GM12878 (cell line): ENCODE data around the gene MAGI1. TPM values are rescaled to one million over a fixed set of nuclear protein-coding genes. Genes with fewer than 3 reads are reported as not detected.

Experiments
- ATAC-seq: fragments of 200-7000 bp; cut with Tn5 transposase; 3 replicates; pipeline ENCODE4 v1.9.1; 2020; ENCODE audit warnings: mild to moderate bottlenecking, moderate library complexity
- BruUV-seq: library from RNA; stranded (reverse); fragments of 400-500 nt; replicated peaks from 2 replicates; lab custom pipeline; 2021; lab: Mats Ljungman, UMichigan
- CTCF ChIA-PET: fragments of 300-600 bp; sonication (Branson Sonifier 250); formaldehyde crosslinking; extraction: SDS; loops from one replicate; lab custom pipeline; 2021; ENCODE audit warnings: inconsistent platforms; lab: Yijun Ruan, JAX
- POLR2A ChIA-PET: fragments of 350-600 bp; formaldehyde crosslinking; extraction: SDS; loops from one replicate; lab custom pipeline; 2021; ENCODE audit warnings: inconsistent platforms; lab: Charles Lee
- RAD21 ChIA-PET: fragments of 300-600 bp; sonication (Branson Sonifier 250); formaldehyde crosslinking; loops from one replicate; lab custom pipeline; 2023; ENCODE audit warnings: antibody characterized with exemption; ENCODE audit not compliant: unreplicated experiment; lab: Charles Lee
- SMC1A ChIA-PET: fragments of 300-600 bp; sonication (Branson Sonifier 250); formaldehyde crosslinking; loops from one replicate; lab custom pipeline; 2023; ENCODE audit not compliant: unreplicated experiment, uncharacterized antibody; lab: Charles Lee
- DNase-seq: peaks from one replicate; pipeline ENCODE4 v3.0.0-alpha.2; 2011; ENCODE audit warnings: low read depth, low spot score
- FAIRE-seq: peaks from 3 replicates; lab custom pipeline; 2011; peaks lifted over from hg19 to GRCh38; lab: Jason Lieb, UNC
- H2AFZ ChIP-seq: 2 replicates; pipeline ENCODE4 v1.6.0; 2011; ENCODE audit warnings: low read depth, low read length, control low read depth; ENCODE audit not compliant: control insufficient read depth
- H3K27ac ChIP-seq: 2 replicates; pipeline ENCODE4 v1.5.1; 2011; ENCODE audit warnings: control low read depth; ENCODE audit not compliant: control insufficient read depth, insufficient read depth
- H3K27me3 ChIP-seq, 2 experiments: replicated peaks in 1 of 2; 2 replicates each; pipeline versions ENCODE4 v1.6.0 to v1.6.1; 2011; ENCODE audit warnings: low read length in 1 of 2; ENCODE audit not compliant: control insufficient read depth in 2 of 2, insufficient read depth in 2 of 2
- H3K36me3 ChIP-seq, 2 experiments: 2 replicates each; pipeline ENCODE4 v1.5.1; 2011; ENCODE audit warnings: low read length in 1 of 2; ENCODE audit not compliant: control insufficient read depth in 2 of 2, insufficient read depth in 2 of 2
- H3K4me1 ChIP-seq: 2 replicates; pipeline ENCODE4 v1.6.1; 2011; ENCODE audit warnings: mild to moderate bottlenecking, low read length, moderate library complexity, mixed read lengths; ENCODE audit not compliant: control insufficient read depth, insufficient read depth
- H3K4me2 ChIP-seq: 2 replicates; pipeline ENCODE4 v1.6.0; 2011; ENCODE audit warnings: control low read depth; ENCODE audit not compliant: control insufficient read depth, insufficient read depth
- H3K4me3 ChIP-seq: fragments of 200-600 bp; sonication (generic); 2 replicates; pipeline ENCODE4 v1.5.1; 2016
- H3K79me2 ChIP-seq: 2 replicates; pipeline ENCODE4 v1.6.0; 2011; ENCODE audit warnings: low read length; ENCODE audit not compliant: control insufficient read depth, insufficient read depth
- H3K9ac ChIP-seq: 2 replicates; pipeline ENCODE4 v1.8.0; 2011; ENCODE audit warnings: low read length, control low read depth, mixed read lengths; ENCODE audit not compliant: control insufficient read depth, insufficient read depth
- H3K9me3 ChIP-seq: replicated peaks from 3 replicates; pipeline ENCODE4 v1.5.1; 2011; ENCODE audit warnings: mild to moderate bottlenecking, low read length; ENCODE audit not compliant: control insufficient read depth, insufficient read depth
- H4K20me1 ChIP-seq: 2 replicates; pipeline ENCODE4 v1.6.0; 2011; ENCODE audit not compliant: control insufficient read depth, insufficient read depth
- ASH2L ChIP-seq: fragments of 300-600, 200-600 bp; sonication (generic); IDR thresholded peaks from 2 replicates; pipeline ENCODE4 v1.6.1; 2017; ENCODE audit warnings: low read depth, mild to moderate bottlenecking, borderline replicate concordance
- NBN ChIP-seq: fragments of 450-650 bp; IDR thresholded peaks from 2 replicates; pipeline ENCODE4 v1.6.1; 2016
- WGBS: methylation state at CpG from one replicate; pipeline ENCODE4 v1.1.6; 2016; ENCODE audit warnings: low lambda C conversion rate; ENCODE audit not compliant: insufficient replicate concordance, insufficient coverage; ENCODE audit errors: missing lambda C conversion rate; 5-methylcytosine and 5-hydroxymethylcytosine counted together
- in situ Hi-C: fragments of 300-500 bp; cut with MboI; formaldehyde crosslinking; loops from 9 replicates; pipeline ENCODE4 v1.14.3; 2018; ENCODE audit warnings: mixed read lengths
- intact Hi-C: fragments of 100-400 bp; cut with micrococcal nuclease; formaldehyde crosslinking; loops from one replicate; pipeline ENCODE4 v1.14.2; 2022; ENCODE audit not compliant: unreplicated experiment
- polyA plus RNA-seq, 11 experiments: library from polyadenylated mRNA; depleted of rRNA in 4 of 11; unstranded in 6 of 11; stranded (reverse) in 5 of 11; fragments of >200 nt; fragmentation: Nextera tagmentation in 4 of 11; fragmentation: Illumina TruSeq in 1 of 11; extraction: Ambion mirVana in 4 of 11; extraction: Trizol in 1 of 11; gene quantifications; 1 replicate in 1 of 11; 2 replicates in 10 of 11; pipeline versions ENCODE4 v1.2.1 to v1.2.3, GENCODE V29; 2011 to 2016; ENCODE audit warnings: inconsistent platforms in 2 of 11, missing spikeins in 2 of 11, low read depth in 1 of 11
- total RNA-seq, 4 experiments: library from RNA; depleted of rRNA in 3 of 4; stranded (reverse); fragments of >200 nt in 3 of 4; fragmentation: Illumina TruSeq in 1 of 4; extraction: Trizol in 1 of 4; gene quantifications; 2 replicates each; pipeline versions ENCODE4 v1.2.1 to v1.2.3, GENCODE V29; 2013 to 2021
- TF ChIP-seq, protein P1 (sequence below): IDR thresholded peaks from 2 replicates; pipeline ENCODE4 v1.6.1; 2012; ENCODE audit warnings: low read depth, low read length, improper control_type of control experiment
- TF ChIP-seq, protein P2 (sequence below): fragments of 450-650 bp; IDR thresholded peaks from 2 replicates; pipeline ENCODE4 v1.6.1; 2017; ENCODE audit warnings: mild to moderate bottlenecking, moderate library complexity

Gene MAGI1
- total and polyA plus RNA-seq, 10 of the 15 experiments (the other 5 are each of a cell fraction or from before 2014, with no cell fraction given), result 0.02 to 3.3 (median 0.29) TPM; not detected in 1

- TF ChIP-seq, protein P1, sequence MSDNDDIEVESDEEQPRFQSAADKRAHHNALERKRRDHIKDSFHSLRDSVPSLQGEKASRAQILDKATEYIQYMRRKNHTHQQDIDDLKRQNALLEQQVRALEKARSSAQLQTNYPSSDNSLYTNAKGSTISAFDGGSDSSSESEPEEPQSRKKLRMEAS, result no peak
These were observed 363 bp downstream of the MAGI1 start (continued) for GRCh38 chr3:66038384-66038725.

DNA sequence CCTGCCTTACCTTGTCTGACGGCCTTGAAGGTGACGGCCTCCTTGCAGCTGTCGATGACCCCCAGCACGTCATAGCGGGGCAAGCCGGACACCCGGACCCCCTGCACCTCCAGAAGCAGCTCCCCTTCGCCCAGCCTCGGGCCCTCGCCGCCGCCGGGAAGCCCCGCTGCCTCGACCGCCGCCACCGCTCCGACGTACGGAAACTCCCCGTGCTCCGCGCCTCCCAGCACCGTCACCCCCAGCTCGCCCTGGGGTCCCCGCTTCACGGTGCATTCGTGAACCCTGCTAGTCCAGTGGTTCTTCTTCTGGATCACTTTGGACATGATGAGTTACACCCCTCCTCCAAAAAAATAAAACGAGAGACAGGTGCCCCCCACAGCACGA lies 740 bp downstream of the MAGI1 start:
- no peaks in the 10 kb centered on the region for H3K4me1 ChIP-seq
- TF ChIP-seq, protein P2, sequence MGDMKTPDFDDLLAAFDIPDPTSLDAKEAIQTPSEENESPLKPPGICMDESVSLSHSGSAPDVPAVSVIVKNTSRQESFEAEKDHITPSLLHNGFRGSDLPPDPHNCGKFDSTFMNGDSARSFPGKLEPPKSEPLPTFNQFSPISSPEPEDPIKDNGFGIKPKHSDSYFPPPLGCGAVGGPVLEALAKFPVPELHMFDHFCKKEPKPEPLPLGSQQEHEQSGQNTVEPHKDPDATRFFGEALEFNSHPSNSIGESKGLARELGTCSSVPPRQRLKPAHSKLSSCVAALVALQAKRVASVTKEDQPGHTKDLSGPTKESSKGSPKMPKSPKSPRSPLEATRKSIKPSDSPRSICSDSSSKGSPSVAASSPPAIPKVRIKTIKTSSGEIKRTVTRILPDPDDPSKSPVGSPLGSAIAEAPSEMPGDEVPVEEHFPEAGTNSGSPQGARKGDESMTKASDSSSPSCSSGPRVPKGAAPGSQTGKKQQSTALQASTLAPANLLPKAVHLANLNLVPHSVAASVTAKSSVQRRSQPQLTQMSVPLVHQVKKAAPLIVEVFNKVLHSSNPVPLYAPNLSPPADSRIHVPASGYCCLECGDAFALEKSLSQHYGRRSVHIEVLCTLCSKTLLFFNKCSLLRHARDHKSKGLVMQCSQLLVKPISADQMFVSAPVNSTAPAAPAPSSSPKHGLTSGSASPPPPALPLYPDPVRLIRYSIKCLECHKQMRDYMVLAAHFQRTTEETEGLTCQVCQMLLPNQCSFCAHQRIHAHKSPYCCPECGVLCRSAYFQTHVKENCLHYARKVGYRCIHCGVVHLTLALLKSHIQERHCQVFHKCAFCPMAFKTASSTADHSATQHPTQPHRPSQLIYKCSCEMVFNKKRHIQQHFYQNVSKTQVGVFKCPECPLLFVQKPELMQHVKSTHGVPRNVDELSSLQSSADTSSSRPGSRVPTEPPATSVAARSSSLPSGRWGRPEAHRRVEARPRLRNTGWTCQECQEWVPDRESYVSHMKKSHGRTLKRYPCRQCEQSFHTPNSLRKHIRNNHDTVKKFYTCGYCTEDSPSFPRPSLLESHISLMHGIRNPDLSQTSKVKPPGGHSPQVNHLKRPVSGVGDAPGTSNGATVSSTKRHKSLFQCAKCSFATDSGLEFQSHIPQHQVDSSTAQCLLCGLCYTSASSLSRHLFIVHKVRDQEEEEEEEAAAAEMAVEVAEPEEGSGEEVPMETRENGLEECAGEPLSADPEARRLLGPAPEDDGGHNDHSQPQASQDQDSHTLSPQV, result no peak
- TF ChIP-seq ASH2L, result no peak
- no peak for TF ChIP-seq NBN
- intact Hi-C loops (no loop called here), in situ Hi-C loops (no loop called here)
- no peak overlapping the region for H3K27ac ChIP-seq
- ChIA-PET POLR2A (no interaction called here), SMC1A (no interaction called here), CTCF (interaction anchor here (0.7 kb wide), 1 partner anchor 20 kb away, joined by 3 read pairs; no protein-coding TSS in a partner anchor), RAD21 (no interaction called here)
- ATAC-seq (peak; percentile 53), FAIRE-seq (no peak), DNase-seq (no peak)
- peaks cover 2 to 5% of the 10 kb centered on the region in 2 experiments; a peak in 3 of 4 replicates for H3K27me3 ChIP-seq
- H3K4me3 ChIP-seq, result peak overlapping the region; percentile 72
- H3K36me3 ChIP-seq, result no peaks in the 10 kb centered on the region
- no peaks in the 10 kb centered on the region for H3K79me2 ChIP-seq
- BruUV-seq, result no TSS peak
- H2AFZ ChIP-seq, result peak overlapping the region; percentile 43; the same call in 1 of the 2 replicates
- no peaks in the 10 kb centered on the region; the same call in 2 of the 3 replicates for H3K9me3 ChIP-seq
- H3K4me2 ChIP-seq, result peak overlapping the region; percentile 56
- no peak overlapping the region for H3K9ac ChIP-seq
- H4K20me1 ChIP-seq, result no peaks in the 10 kb centered on the region
- 0% methylated on average over 12 of the region's 31 CpGs for WGBS
